Stimulated activated CD4-positive, alpha-beta T cell treated with anti-CD3 and anti-CD28 coated beads, Interleukin-12 subunit alpha, Interleukin-12 subunit beta, amount 100 ng/mL, for 4 hours (primary cell): ENCODE results near the gene TMEM60.
"Not testable (repeated sequence)": the region's sequence is repeated elsewhere in the genome, so short reads cannot be mapped to it uniquely, and the experiment has no call there.

ENCODE experiments used
- DNase-seq: peaks from one replicate; pipeline ENCODE4 v3.0.0-alpha.2; 2020

Gene TMEM60

DNA sequence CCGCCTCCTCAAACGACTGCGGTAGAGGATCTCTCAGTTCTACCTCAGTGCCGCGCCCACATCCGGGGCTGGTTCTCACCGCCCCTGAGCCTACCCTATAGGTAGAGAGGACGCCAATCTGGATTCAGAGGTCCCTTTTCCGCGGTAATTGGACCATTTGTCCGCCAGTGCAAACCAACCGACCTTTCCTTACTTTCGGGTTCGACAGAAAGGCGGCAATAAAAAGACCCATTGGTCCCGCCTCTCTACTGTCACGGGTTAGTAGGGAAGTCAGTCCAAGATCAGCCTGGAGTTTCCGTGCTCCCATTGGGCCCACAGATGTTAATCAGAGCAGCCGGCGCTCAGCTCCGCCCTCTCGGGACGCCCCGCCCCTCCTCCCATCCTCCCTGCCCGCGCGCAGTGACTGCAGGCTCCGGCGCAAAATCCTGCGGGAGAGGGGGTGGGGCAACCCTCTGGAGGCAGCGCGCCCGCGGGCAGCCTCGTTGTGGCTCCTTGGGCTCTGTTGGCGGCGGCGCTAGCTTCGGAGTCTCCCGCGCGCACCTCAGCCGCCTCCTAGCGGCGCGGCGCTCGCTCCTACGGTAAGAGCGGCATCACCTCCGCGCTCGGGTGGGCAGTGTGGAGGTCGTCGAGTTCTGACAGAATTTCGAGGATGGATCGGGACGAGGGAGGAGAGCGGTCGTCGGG lies at the start of gene TMEM60, which contains the start of gene PHTF2:
Gene TMEM60 (minus strand): TSS at position 41 of the 684 bp plus-strand sequence. CDS start 4,061 bp downstream, outside the sequence.
Gene PHTF2 (plus strand): TSS at position 380 of the 684 bp plus-strand sequence.
- DNase-seq, result peak; percentile 87

DNA sequence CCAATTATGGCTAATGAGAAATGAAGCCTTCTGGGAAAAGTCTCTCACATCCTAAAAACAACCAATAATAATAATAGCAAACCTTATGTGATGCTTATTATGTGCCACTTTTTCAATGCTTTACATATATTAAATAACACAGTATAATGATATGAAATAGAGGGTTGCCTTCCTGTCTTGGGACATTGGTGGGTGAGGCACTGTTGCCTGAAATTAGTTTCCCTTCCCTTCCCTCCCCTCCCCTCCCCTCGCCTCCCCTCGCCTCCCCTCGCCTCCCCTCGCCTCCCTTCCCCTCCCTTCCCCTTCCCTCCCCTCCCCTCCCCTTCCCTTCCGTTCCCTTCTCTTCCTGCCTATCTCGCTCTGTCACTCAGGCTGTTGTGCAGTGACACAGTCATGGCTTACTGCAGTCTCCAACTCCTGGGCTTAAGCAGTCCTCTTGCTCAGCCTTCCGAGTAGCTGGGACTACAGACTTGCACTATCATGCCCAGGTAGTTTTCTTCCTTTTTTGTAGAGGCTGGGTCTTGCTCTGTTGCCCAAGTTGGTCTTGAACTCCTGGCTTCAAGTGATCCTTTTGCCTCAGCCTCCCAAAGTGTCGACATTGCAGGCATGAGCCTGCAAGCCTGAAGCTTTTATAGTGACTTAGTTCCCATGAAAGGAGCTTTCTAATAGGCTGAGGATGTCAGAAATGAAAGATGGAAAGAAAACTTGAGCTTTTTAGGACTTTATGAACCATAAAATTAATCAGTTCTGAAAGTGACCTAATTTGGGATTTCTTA lies 48.3 kb upstream of the TMEM60 start:
- no peak for DNase-seq

GRCh38 chr7:77843194-77843593 lies 45.0 kb upstream of the TMEM60 start:
- no peak for DNase-seq

- DNase-seq, result no peak
Observed at GRCh38 chr7:77839919-77840318, 41.7 kb upstream of the TMEM60 start.

- no peak for DNase-seq
Observed at GRCh38 chr7:77838929-77839491, 40.8 kb upstream of the TMEM60 start.

GRCh38 chr7:77837966-77838365 lies 39.7 kb upstream of the TMEM60 start:
- no peak for DNase-seq

- DNase-seq, result no peak
Observed at GRCh38 chr7:77837275-77837674, 39.0 kb upstream of the TMEM60 start.

DNA sequence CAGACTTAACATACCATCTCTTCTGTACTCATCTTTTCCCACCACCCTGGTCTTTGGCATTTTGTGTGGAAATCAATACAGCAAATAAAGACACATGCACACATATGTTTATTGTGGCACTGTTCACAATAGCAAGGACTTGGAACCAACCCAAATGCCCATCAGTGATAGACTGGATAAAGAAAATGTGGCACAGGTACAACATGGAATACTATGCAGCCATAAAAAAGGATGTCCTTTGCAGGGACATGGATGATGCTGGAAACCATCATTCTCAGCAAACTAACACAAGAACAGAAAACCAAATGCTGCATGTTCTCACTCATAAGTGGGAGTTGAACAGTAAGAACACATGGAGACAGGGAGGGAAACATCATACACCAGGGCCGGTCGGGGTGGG lies 38.2 kb upstream of the TMEM60 start:
- DNase-seq, result not testable (repeated sequence)

DNA sequence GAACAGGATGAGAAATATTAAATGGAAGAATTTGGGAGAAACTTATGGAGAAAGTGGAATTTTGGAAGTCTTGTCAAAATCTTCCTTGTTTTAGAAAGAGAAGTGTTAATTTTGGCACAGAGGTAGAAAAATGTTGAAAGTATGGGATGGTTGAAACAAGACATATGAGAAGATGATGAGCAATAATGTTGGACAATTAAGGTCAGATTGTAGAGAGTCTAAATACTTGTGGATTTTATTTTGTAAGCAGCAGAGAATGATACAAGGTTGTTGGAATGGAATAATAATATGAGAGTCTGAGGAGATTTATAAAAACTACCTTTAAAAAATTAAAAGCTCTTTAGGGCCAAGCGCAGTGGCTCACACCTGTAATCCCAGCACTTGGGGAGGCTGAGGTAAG lies 34.9 kb upstream of the TMEM60 start:
- DNase-seq, result no peak

DNA sequence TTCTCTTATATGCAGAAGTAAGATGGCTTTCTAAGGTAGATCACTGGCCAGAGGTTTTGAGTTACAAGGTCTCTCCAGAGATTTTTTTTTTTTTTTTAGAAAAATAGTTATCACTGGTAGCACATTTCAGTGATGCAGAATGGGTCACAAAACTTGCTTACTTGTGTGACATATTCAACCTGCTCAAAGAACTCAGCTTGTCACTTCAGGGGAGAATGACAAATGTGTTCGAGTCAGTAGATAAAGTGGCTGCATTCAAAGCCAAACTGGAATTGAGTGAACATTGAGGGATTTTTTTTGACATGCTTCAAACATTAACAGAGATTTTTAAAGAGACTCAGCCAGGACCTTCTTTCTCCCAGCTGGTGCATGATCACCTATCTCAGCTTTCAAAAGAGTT lies 33.7 kb upstream of the TMEM60 start:
- DNase-seq, result no peak

- peak; percentile 7 for DNase-seq
Observed at GRCh38 chr7:77831481-77831880, 33.2 kb upstream of the TMEM60 start.

DNA sequence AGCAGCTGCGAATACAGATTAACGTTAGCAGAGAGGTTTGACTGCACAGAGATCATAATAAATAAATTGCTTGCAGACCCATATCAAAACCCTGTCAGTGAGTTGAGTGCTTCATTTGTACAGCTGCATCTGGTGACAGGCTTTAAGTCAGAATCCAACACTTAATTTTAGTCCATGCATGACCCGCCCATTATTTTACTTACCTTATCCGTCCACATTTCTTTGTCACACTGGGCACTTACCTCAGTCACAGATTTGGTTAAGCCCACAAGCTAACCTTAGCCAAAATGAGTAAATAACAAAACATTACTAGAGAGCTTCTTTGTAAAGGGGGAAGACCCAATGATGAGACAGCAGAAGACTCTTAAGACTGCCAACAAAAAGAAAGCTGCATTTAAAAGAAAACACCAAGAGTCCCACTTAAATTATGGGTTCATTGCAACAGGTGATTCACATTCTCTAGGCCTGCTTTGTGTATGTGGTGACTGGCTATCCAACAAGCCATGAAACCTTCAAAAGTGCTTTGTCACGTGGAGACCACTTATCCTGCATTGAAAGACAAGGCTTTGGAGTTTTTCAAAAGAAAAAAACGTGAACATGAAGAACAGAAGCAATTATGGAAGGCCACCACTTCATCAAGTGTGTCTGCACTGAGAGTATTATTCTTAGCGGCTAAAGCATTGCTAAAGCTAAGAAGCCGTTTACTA lies 32.6 kb upstream of the TMEM60 start:
- DNase-seq, result no peak

DNA sequence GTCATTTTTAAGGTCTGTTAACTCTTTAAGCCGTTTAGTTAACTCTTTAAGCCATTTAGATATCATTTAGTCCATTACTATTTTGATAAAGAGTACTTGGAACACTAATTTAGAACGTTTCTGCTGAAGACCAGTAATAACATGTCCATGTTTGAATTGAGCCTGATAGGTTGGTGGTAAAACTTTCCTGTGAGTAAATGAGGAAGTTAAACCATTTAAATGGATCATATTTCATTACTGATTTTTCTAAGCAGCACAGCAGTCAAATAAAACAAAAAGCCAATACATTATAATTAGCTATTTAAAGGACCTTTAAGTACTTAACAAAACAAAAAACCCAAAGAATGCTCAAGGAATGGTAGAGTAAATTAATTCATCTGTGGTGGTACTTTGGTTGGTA lies 29.8 kb upstream of the TMEM60 start:
- no peak for DNase-seq

- no peak for DNase-seq
Observed at GRCh38 chr7:77826300-77826699, 28.1 kb upstream of the TMEM60 start.

DNA sequence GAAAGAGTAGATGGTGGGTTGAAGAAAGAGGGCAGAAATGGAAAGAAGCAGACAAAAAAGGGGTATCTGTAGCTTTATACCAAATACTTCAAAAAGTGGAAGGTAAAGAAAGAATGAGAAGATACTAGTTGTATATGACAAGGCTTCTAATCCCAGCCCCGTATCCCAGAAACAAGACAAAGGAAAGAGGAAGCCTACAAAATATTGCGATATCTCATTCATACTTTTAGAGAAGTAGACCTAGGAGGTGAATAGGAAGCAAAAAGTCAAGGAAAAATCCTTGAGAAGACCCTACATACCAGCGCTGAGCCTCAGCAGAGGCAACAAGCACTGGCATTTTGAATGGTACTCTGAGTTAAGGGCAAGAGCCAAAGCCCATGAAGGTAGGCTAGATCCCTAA lies 26.9 kb upstream of the TMEM60 start:
- DNase-seq, result no peak

- DNase-seq, result no peak
Observed at GRCh38 chr7:77824636-77825035, 26.4 kb upstream of the TMEM60 start.

- DNase-seq, result no peak
Observed at GRCh38 chr7:77823787-77824186, 25.6 kb upstream of the TMEM60 start.

DNA sequence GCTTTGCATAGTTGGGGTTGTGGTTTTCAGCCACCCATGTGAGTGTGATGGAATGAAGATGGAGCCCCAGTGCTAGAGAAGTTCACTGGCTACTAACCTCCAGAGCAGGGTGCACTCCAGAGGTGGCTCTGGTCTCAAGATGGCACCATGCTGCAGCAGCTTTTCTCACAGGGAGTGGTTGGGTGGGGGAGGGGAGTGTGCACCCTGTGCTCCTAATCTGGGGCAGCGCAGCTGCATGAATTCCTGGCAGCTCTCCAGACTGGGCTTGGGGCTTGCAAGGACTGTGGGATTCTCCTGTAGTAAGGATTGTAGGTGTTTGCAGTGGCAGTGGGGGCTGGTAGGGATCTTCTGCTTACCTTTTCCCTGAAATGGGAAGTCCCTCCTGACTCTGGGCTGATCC lies 24.0 kb upstream of the TMEM60 start:
- no peak for DNase-seq

DNA sequence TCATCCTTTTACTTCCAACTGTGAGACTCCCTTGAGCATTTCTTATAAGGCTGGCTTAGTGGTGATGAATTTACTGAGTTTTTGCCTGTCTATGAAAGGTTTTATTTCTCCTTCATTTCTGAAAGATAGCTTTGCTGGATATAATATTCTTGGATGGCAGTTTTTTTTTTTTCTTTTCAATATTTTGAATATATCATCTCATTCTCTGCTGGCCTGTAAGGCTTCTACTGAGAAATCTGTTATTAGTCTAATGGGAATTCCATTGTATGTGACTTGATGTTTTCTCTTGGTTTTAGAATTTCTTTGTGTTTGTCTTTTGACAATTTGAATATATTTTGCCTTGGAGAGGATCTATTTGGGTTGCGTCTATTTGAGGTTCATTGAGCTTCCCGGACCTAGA lies 22.7 kb upstream of the TMEM60 start:
- DNase-seq, result no peak

GRCh38 chr7:77819021-77819420 lies 20.8 kb upstream of the TMEM60 start:
- DNase-seq, result no peak

GRCh38 chr7:77813180-77813579 lies 14.9 kb upstream of the TMEM60 start:
- DNase-seq, result no peak

GRCh38 chr7:77812290-77812685 lies 14.1 kb upstream of the TMEM60 start:
- no peak for DNase-seq

DNA sequence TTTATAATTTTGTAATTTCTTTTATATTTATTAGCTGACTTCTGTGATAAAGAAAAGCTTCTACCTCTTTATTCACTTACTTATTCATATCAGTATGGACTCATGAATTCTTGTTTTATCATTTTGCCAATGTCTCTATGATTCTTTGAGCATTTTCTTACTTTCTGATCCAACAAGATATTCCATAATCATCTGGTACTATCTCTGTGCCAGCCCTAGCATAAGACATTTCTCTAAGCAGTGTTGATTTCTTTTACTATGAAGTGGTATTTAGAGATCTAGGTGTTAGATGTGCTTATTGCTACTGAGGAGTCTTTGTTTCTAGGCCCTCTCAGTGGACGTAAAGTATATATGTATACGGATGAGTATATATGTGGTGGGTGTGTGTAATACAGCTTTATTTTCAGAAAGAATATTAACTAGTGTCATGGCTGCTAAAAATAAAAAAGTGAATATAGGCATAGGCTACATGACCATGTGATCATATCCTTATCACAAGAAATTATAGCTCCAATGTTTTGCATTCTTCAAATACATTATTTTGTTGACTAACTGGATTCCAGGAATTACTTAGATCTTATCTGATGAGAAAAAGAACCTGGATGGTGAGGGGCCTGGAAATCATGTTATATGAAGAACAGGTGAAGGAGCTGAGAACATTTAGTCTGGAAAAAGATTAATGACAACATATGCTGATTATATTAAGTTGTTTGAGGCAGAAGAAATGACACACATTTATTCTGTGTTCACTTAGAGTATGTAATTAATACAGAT lies 13.5 kb upstream of the TMEM60 start:
- DNase-seq, result no peak
